ENCODE data around the gene BRINP1.

GRCh38 chr9:119156354-119156753, 212.9 kb downstream of the BRINP1 start:
- TF ChIP-seq CTCF (IDR thresholded peaks at IDR 0.05) (no peak), EZH2 (IDR thresholded peaks at IDR 0.05; ENCODE audit: borderline replicate concordance, insufficient read depth, low read depth, low read length, poor library complexity, severe bottlenecking) (no peak)
